Fibroblast of mammary gland (primary cell): ENCODE data around the gene MEMO1.
"Not testable (repeated sequence)": the region's sequence is repeated elsewhere in the genome, so short reads cannot be mapped to it uniquely, and the experiment has no call there.

Source experiments
- DNase-seq: peaks from one replicate; pipeline ENCODE4 v3.0.0-alpha.2; 2010; ENCODE audit warnings: low read depth
- H3K4me3 ChIP-seq: 2 replicates; pipeline ENCODE4 v1.5.1; 2011; ENCODE audit warnings: low read depth, mild to moderate bottlenecking, low read length, moderate library complexity; ENCODE audit not compliant: control insufficient read depth
- CTCF ChIP-seq: conservative IDR thresholded peaks from 2 replicates; pipeline ENCODE4 v1.5.1; 2011; ENCODE audit warnings: low read depth, low read length, inconsistent platforms; ENCODE audit not compliant: control insufficient read depth, insufficient read depth

Gene MEMO1

GRCh38 chr2:31889044-31889443, 121.8 kb downstream of the MEMO1 start:
- no peak overlapping the region for H3K4me3 ChIP-seq
- no peak for TF ChIP-seq CTCF
- no peak for DNase-seq

- H3K4me3 ChIP-seq = no peak overlapping the region
- no peak for TF ChIP-seq CTCF
- DNase-seq = no peak
These were observed 122.3 kb downstream of the MEMO1 start for GRCh38 chr2:31888550-31888949.

GRCh38 chr2:31886700-31887099, 124.1 kb downstream of the MEMO1 start:
- TF ChIP-seq CTCF = peak; percentile 32
- peak; percentile 9 for DNase-seq
- H3K4me3 ChIP-seq = no peak overlapping the region

- H3K4me3 ChIP-seq = no peak overlapping the region
- TF ChIP-seq CTCF = no peak
- peak; percentile 59 for DNase-seq
These were observed 133.8 kb downstream of the MEMO1 start for GRCh38 chr2:31877008-31877407.

- H3K4me3 ChIP-seq = no peak overlapping the region
- TF ChIP-seq CTCF = no peak
- DNase-seq = no peak
These were observed 136.7 kb downstream of the MEMO1 start for GRCh38 chr2:31874071-31874470.

GRCh38 chr2:31865215-31865614, 145.6 kb downstream of the MEMO1 start:
- no peak for DNase-seq
- no peak for TF ChIP-seq CTCF
- H3K4me3 ChIP-seq = no peak overlapping the region

GRCh38 chr2:31863867-31864266, 146.9 kb downstream of the MEMO1 start:
- H3K4me3 ChIP-seq = no peak overlapping the region
- TF ChIP-seq CTCF = no peak
- no peak for DNase-seq

GRCh38 chr2:31863015-31863656, 147.7 kb downstream of the MEMO1 start:
- not testable (repeated sequence) for DNase-seq, H3K4me3 ChIP-seq
